OCI-M1 (cell line): ENCODE results near the gene LIPH.
"Not testable (repeated sequence)": the region's sequence is repeated elsewhere in the genome, so short reads cannot be mapped to it uniquely, and the experiment has no call there.

Source experiments
- DNase-seq: peaks from one replicate; lab custom pipeline; 2025; lab: John Stamatoyannopoulos, UW

LIPH gene

DNA sequence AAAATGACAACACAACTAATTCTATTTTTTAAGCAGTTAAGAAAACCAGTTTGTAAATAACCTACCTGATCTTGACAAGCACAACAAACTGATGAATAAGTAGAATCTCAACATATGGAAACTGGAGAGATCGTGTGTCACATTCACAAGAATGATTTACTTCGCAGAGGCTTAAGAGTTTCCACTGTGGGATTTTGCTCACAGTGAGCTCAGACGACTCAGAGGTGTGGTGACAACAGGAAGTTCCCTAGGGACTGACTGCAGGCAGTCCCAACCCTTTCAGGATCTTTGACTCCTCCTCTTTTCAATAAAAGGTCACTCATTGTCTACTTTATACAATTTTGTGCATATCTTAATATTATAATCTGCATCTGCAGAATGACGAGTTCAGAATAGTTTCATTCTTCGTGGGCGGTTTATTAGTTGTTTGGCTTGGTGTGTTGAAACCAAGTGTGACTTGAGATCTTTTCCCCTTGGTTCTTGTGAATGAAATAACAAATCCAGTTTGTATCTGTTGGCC is at the start of gene LIPH:
Gene LIPH, minus strand, starts transcription at position 231 of the 520 bp plus-strand sequence. Its CDS starts 117 bp downstream, at position 114.
- DNase-seq, result peak; percentile 77

DNA sequence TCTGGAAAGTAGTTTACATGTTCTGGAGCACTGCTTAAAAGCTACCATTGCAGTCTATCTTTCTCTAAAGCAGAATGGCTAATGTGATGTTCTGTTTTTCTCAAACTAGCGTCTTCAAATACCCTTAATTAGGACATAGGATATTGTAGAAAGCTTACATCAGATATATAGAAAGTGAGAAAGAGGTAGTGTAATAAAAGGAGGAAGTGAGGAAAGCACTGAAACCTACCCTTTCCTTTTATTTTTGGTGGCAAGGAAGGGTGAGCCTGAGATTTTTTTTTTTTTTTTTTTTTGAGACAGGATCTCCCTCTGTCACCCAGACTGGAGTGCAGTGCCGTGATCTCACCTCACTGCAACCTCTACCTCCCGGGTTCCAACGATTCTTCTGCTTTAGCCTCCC is 43.1 kb upstream of the LIPH start:
- peak; percentile 31 for DNase-seq

DNA sequence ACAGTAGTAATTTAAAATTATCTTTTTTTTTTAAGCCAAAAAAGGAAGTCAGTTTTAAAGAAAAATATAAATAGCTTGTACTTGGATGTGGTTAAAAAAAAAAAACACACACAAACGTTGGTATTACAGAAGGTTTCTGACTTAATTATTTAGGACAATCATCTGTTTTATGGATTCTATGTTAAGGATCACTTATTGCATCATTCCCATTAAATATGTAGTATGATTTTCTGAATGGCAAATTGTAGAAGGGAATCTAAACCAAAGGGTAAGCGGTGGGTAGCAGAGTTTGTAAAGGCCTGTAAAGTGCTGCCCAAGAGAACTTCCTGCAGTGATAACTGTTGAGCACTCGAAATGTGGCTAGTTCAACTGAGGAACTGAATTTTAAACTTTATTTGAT is 41.7 kb upstream of the LIPH start:
- DNase-seq, result no peak

- DNase-seq, result no peak
Measured at GRCh38 chr3:185586686-185587039, 34.3 kb upstream of the LIPH start.

DNA sequence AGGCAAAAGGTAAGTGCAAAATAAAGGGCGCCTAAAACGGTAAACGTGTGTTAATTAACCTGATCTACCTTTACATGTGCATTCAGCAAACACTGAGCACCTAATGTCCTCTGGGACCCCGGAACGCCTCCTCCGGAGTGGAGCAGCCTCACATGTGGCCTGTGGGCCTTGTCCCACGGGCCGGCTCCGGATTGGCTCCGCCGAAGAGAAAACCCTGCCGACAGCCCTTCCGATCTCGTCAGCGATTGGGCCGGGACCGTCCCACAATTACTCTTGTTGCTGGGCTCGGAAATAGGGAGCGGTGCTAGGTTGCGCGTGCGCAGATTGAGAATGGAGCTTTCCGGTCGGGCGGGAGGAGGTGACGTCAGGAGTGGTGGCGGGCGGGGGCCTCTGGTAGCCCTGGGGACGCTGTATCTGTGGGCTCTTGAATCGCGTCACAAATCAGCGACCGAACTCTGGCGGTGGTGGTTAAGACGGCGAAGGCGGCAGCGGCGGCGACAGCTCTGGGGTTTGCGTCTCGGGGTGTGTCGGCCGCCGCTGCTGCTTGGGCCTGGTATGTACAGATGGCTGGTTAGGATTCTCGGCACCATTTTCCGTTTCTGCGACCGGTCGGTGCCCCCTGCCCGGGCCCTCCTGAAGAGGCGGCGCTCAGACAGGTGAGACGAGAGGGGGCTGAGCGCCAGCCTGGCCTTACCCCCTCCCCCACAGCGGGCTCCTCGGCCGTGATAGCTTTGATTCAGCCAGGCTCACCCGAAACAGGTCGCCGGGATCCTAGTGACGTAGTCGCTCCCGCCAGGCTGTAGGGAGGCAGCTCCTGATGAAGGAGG is 33.7 kb upstream of the LIPH start, which contains the start of gene SENP2:
Gene SENP2, plus strand, starts transcription at position 437 of the 827 bp plus-strand sequence. Its CDS starts 119 bp downstream, at position 556.
- peak; percentile 98 for DNase-seq

- DNase-seq, result no peak
Measured at GRCh38 chr3:185585518-185585858, 33.1 kb upstream of the LIPH start.

DNA sequence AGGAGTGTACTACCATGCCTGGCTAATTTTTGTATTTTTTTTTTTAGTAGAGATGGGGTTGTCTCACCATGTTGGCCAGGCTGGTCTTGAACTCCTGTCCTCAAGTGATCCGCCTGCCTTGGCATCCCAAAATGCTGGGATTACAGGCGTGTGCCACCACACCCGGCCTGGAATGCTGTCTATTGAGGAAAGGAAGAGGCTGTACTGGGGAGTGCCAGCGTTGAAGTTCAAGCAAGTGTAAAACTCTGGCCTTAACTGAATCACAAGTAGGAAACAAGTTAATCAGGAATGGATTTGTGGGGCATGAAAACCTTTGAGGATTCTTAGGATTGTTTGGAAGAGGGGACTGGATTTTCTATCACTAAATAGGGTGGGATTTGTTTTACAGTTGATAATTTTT is 32.3 kb upstream of the LIPH start:
- DNase-seq, result no peak

DNA sequence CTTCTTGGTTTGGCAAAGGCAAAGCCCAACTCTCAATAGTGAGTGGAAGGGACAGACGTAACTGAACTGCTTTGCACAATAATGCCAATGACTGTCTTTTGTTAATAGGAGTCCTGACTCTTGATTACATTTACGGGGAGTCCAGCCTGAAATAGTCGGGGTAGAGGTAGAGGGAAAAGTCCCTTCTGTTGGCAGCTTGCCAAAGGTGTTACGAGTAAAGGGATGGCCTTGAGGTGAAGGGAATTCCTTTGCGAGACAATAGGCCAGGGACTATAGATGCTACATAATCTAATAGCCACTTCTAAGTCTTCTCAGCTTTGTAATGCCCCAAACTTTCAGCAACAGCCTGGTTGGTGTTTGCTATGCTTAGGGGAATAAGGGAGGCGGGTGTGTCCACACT is 31.5 kb upstream of the LIPH start:
- DNase-seq, result no peak

DNA sequence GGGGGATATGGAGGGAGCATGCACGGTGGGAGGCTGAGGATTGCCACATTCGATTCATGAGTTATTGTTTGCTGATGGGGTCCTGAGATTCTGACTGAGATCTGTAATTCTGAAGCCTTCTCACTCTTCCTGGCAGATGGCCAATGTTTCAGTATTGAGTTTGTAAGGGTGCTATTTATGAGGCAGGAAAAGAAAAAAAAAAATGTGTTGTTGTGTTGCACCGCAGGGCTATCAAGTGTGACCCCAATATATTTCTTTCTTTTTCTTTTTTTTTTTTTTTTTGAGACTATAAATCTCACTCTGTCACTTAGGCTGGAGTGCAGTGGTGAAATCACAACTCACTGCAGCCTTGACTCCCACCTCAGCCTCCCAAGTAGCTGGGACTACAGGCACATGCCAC is 30.5 kb upstream of the LIPH start:
- DNase-seq, result peak; percentile 5

GRCh38 chr3:185582236-185582635 is 29.8 kb upstream of the LIPH start:
- no peak for DNase-seq

GRCh38 chr3:185575108-185575869 is 22.9 kb upstream of the LIPH start:
- peak; percentile 88 for DNase-seq

DNA sequence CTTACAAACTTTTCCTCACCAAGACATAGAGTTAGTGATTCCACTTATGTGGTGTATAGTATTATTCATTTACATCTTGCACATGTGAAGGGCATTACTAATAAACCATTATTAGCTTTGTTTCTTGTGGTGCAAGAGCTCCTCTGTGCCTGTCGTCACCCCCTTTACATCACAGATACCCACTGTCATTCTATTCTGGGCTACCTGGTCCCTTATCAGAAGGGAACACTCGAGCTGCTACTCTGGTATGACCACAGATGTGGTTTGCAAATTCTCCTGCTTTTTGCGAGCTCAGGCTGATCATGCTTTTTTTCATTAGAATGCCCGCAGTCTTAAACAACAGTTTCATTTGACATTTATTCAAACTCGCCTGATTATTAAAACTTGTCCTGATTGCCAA is 19.8 kb upstream of the LIPH start:
- peak; percentile 89 for DNase-seq

DNA sequence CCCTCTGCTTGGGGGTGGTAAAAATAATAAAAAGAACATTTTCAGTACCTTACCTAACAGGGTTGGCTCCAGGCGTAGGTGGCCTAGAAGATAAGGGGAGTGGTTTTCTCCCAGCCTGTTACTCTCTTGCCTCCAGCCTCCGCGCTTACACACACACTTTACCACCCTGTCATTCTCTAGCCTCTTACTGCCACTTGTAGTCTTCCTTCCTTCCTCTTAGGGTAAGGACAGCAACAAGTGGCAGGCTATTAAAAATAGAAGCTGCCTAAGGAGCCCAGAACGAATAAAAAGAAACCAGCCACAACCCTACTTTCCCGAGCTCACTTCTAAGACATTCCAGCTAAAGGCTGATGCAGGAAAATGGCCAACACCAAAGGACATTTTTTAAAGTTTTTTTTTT is 9.6 kb upstream of the LIPH start:
- no peak for DNase-seq

DNA sequence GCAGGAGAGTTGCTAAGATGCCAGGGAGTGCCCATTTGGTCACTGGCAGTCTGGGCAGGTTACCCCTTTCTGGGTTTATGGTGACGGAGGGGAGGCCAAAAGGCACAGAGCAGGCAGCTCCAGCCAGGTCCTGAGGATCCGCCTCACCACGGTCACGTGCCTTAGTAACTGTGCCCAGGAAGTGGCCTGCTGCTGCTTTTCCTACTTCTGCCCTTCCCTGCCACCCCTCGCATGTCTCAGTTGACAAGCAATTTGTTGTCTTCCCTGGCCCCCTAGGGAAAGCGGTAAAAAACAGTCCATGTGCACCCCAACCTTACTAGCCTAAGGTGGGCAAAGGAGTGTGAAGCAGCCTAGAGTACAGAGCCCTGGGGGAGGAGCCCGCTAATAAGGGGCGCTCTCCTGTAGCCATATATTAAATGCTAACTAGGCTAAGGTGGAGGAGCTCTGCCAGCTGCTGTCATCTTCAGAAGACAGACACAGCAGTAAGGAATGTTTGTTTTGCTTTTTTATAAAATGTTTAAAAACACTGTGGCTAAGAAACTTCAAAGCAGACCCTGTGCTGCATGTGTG is 9.1 kb upstream of the LIPH start:
- DNase-seq, result no peak

GRCh38 chr3:185560676-185561075 is 8.3 kb upstream of the LIPH start:
- no peak for DNase-seq

DNA sequence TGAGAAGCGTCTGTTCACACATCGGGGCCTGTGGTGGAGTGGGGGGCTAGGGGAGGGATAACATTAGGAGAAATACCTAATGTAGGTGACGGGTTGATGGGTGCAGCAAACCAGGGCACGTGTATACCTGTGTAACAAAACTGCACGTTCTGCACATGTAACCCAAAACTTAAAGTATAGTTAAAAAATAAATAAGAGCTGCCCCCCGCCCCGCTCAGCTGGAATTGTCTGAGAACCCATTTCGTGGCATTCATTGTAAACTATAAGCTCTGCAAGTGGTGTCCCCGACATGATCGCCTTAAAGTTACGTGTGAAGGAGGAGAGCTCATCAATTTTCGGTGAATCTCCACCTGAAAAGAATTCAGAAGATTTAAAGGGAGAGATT is 7.3 kb upstream of the LIPH start:
- DNase-seq, result no peak

DNA sequence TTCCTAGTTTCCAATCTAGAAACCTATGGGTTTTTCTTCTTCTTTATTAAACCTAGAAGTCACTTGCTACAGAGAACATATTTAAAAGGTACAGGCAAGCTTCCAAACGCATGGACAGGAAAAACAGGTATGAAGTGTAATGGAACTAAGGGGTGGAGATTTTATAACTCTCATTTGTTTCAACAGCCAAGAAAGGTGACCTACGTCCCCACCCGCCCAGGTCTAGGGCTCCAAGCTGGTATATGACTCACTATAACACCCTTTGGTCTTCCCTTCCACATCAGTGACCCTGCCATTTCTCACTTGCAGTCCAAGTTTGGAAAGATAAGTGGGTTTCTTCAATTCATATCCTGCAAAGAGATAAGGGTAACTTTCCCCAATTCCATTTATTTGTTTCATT is 6.0 kb upstream of the LIPH start:
- peak; percentile 56 for DNase-seq

DNA sequence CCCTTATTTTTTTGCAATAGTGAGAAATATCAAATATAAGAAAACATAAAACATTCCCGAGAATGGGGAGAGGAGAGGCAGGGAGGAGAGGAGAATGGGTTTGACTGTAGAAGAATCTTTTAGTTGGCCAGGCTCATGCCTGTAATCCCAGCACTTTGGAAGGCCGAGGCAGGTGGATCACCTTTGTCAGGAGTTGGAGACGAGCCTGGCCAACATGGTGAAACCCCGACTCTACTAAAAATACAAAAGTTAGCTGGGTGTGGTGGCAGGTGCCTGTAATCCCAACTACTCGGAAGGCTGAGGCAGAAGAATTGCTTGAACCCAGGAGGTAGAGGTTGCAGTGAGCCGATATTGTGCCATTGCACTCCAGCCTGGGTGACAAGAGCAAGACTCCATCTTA is 4.3 kb upstream of the LIPH start:
- DNase-seq, result not testable (repeated sequence)

DNA sequence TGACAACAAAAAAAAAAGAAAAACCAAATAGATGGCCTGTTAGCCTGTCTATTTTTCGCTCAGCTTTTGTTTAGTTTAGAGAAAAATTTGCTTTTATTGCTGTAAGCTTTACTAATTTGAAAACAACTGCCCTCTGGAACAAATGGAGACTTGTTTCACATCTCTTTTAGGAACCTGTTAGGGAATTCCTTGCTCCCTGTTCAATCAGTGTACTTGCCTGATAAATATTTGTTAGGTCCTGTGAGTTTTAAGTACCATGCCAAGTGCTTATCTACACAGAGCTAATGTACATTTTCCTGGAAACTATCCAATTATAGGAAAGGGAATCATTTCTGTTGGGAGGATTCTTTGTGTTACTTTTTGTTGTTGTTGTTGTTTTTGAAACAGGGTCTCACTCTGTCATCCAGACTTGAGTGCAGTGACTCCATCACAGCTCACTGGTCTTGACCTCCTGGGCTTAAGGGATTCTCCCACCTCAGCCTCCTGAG is 3.5 kb upstream of the LIPH start:
- DNase-seq, result no peak

GRCh38 chr3:185555101-185555501 is 2.7 kb upstream of the LIPH start:
- no peak for DNase-seq

- DNase-seq, result no peak
Measured at GRCh38 chr3:185549651-185550111, 2.7 kb downstream of the LIPH start.

GRCh38 chr3:185549122-185549521 is 3.3 kb downstream of the LIPH start:
- DNase-seq, result peak; percentile 11

DNA sequence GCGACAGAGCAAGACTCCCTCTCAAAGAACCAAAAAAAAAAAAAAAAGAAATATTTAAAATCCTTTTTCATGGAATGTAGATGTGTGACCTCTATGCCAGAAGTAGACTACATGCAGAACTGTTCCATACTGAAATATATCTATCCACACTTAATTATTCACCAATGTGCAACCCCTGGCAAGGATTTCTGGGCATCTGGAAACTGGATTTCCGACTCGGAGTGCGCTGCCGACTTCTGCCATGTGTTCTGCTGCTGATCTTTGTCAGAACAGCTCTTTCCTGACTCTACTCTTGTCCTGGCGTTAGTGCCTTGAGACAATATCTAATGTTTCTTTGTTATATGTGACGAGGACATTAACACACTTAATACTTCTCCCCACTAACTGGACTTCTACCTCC is 11.7 kb downstream of the LIPH start:
- DNase-seq, result no peak
